ENCODE measurements around the gene RALGAPB.
"Not testable (repeated sequence)": the region's sequence is repeated elsewhere in the genome, so short reads cannot be mapped to it uniquely, and the experiment has no call there.

RALGAPB gene

DNA sequence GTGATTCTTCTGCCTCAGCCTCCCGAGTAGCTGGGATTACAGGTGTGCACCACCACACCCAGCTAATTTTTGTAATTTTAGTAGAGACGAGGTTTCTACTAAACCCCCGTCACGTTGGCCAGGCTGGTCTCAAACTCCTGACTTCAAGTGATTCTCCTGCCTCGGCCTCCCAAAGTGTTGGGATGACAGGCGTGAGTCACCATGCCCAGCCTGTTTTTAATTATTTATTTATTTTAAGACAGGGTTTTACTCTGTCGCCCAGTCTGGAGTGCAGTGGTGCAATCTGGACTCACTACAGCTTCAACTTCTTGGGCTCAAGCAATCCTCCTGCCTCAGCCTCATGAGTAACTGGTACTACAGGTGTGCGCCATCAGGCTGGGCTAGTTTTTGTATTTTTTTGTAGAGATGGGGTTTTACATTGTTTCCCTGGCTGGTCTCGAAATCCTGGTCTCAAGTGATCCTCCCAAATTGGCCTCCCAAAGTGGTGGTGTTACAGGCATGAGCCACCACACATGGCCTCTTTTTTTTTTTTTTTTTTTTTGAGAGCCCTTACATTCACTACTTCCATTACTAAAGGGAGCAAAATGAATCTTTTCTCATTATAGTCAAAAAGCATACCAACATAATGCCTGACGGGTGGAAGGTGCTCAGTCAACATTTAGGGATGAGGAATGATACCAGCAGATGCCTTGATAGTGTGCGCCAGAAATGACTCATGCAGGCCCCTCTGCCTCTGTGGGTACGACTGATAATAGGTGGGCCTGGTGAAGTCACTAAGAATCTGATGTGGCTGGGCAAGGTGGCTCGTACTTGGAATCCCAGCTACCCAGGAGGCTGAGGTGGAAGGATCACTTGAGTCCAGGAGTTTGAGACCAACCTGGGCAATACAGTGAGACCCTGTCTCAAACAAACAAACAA, 17.8 kb upstream of the RALGAPB start:
- H3K4me3 ChIP-seq (ENCODE audit: low read length) = no peak overlapping the region
- no peak for DNase-seq (ENCODE audit: low read depth)
- TF ChIP-seq, protein P1, sequence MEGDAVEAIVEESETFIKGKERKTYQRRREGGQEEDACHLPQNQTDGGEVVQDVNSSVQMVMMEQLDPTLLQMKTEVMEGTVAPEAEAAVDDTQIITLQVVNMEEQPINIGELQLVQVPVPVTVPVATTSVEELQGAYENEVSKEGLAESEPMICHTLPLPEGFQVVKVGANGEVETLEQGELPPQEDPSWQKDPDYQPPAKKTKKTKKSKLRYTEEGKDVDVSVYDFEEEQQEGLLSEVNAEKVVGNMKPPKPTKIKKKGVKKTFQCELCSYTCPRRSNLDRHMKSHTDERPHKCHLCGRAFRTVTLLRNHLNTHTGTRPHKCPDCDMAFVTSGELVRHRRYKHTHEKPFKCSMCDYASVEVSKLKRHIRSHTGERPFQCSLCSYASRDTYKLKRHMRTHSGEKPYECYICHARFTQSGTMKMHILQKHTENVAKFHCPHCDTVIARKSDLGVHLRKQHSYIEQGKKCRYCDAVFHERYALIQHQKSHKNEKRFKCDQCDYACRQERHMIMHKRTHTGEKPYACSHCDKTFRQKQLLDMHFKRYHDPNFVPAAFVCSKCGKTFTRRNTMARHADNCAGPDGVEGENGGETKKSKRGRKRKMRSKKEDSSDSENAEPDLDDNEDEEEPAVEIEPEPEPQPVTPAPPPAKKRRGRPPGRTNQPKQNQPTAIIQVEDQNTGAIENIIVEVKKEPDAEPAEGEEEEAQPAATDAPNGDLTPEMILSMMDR (IDR thresholded peaks at IDR 0.05; ENCODE audit: insufficient read depth, low read depth, low read length, missing control alignments) = no peak

DNA sequence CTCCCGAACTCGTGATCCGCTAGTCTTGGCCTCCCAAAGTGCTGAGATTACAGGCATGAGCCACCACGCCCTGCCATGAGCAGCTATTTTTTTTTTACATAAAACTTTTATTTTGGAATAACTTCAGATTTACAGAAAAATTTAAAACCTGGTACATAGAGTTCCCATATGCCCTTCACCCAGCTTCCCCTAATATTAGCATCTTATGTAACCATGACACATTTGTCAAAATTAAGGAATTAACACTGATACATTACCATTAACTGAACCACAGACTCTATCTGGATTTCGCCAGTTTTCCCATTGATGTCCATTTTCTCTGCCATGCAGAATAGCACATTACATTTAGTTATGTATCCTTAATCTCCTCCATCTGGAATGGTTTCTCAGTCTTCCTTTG, 14.3 kb upstream of the RALGAPB start:
- no peak overlapping the region for H3K4me3 ChIP-seq (ENCODE audit: low read length)
- TF ChIP-seq, protein P1 (IDR thresholded peaks at IDR 0.05; ENCODE audit: insufficient read depth, low read depth, low read length, missing control alignments) = no peak
- no peak for DNase-seq (ENCODE audit: low read depth)

DNA sequence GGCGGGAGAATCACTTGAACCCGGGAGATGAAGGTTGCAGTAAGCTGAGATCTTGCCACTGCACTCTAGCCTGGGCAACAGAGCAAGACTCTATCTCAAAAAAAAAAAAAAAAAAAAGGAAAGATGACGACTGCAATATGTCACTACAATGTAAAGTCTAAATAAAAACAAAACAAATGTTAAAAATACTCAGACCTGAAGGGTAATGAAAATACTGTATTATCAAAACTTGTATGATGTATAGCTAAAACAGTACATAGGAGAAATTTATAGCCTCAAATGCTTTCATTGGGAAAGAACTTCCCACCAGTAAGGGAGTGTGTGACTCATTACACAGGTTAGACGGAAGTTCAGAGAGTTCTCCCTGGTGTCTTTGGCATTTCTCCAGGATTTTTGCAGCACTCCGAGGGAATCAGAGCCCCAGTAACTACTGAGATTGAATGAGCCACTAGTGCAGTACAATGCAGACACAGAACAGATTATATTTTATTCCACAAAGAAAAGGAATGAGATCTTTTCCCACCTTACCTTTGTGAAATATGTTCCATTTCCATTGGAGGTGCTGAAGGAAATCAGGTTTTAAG, 12.5 kb upstream of the RALGAPB start:
- peak; percentile 93 for DNase-seq (ENCODE audit: low read depth)
- no peak overlapping the region for H3K4me3 ChIP-seq (ENCODE audit: low read length)

DNA sequence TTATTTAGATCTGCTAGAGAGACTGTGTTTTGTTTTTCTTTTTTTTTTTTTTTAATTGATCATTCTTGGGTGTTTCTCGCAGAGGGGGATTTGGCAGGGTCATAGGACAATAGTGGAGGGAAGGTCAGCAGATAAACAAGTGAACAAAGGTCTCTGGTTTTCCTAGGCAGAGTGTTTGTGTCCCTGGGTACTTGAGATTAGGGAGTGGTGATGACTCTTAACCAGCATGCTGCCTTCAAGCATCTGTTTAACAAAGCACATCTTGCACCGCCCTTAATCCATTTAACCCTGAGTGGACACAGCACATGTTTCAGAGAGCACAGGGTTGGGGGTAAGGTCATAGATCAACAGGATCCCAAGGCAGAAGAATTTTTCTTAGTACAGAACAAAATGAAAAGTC, 12.0 kb upstream of the RALGAPB start:
- not testable (repeated sequence) for DNase-seq (ENCODE audit: low read depth); H3K4me3 ChIP-seq (ENCODE audit: low read length)

More for the DNA sequence above, 12.5 kb upstream of the RALGAPB start:
- TF ChIP-seq, protein P1 (IDR thresholded peaks at IDR 0.05; ENCODE audit: insufficient read depth, low read depth, low read length, missing control alignments) = no peak

DNA sequence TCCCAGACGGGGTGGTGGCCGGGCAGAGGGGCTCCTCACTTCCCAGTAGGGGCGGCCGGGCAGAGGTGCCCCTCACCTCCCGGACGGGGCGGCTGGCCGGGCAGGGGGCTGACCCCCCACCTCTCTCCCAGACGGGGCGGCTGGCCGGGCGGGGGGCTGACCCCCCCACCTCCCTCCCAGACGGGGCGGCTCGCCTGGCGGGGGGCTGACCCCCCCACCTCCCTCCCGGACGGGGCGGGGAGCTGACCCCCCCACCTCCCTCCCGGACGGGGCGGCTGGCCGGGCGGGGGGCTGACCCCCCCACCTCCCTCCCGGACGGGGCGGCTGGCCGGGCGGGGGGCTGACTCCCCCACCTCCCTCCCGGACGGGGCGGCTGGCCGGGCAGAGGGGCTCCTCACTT, 11.5 kb upstream of the RALGAPB start:
- DNase-seq (ENCODE audit: low read depth); H3K4me3 ChIP-seq (ENCODE audit: low read length): not testable (repeated sequence)

DNA sequence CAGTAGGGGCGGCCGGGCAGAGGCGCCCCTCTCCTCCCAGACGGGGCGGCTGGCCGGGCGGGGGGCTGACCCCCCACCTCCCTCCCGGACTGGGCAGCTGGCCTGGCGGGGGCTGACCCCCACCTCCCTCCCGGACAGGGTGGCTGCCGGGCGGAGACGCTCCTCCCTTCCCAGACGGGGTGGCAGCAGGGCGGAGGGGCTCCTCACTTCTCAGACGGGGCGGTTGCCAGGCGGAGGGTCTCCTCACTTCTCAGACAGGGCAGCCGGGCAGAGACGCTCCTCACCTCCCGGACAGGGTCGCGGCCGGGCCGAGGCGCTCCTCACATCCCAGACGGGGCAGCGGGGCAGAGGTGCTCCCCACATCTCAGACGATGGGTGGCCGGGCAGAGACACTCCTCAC, 11.1 kb upstream of the RALGAPB start:
- H3K4me3 ChIP-seq (ENCODE audit: low read length) = not testable (repeated sequence)

DNA sequence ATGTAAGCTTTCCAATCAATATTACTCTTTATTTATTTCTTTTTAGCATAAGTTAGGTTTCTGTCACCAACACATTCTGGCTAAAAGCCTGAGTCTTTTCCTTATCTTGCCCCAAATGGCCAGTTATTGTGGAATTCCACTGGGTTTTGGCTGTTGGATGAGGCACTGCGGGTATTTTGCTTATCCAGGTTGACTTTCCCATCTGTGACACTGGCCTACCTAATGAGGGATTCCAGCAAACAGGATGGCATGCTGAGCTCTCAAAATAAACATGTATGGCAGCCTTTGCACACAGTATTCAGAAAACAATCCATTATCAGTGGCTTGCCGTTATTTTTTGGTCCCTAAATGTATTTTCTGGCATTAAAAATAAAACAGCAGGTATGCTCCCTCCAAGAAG, 6.5 kb upstream of the RALGAPB start:
- DNase-seq (ENCODE audit: low read depth) = no peak
- no peak overlapping the region for H3K4me3 ChIP-seq (ENCODE audit: low read length)
- TF ChIP-seq, protein P1 (IDR thresholded peaks at IDR 0.05; ENCODE audit: insufficient read depth, low read depth, low read length, missing control alignments) = no peak

More for the DNA sequence above, 11.1 kb upstream of the RALGAPB start:
- DNase-seq (ENCODE audit: low read depth) = not testable (repeated sequence)

DNA sequence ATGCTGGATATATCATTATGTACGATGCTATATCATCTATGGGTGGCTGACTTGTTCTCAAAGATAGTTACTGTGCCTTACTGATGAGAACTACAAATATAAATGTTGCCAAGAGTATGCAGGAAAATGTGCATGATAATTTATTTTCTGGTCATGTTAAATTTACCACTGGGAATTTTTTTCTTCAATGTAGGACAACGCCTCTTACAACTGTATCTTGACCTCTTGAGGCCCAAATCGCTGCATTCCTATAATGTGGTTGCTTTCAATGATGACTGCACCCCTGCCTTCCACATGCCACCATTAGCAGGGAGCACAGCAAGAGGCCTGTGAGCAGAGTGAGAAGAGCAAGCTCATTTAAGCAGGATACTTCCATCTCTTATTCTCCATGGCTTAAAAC, 5.7 kb upstream of the RALGAPB start:
- TF ChIP-seq, protein P1 (IDR thresholded peaks at IDR 0.05; ENCODE audit: insufficient read depth, low read depth, low read length, missing control alignments) = no peak
- no peak for DNase-seq (ENCODE audit: low read depth)
- H3K4me3 ChIP-seq (ENCODE audit: low read length) = no peak overlapping the region

Measured in epithelial cell of esophagus (primary cell).